ENCODE results near the gene C14orf119. TPM values are rescaled to one million over a fixed set of nuclear protein-coding genes. Genes with fewer than 3 reads are reported as not detected.

The C14orf119 gene
- total RNA-seq, 1 experiment from 2014 or later, result 57.1 TPM

GRCh38 chr14:23136566-23137133 lies 41.3 kb downstream of the C14orf119 start:
- no peak for DNase-seq (ENCODE audit: low read depth)
- in situ Hi-C loops (cut with HindIII; ENCODE audit: low pct_unique_long_range_greater_than_20kb, low sequenced_read_pairs), result no loop called here

- DNase-seq (ENCODE audit: low read depth), result no peak
- in situ Hi-C loops (cut with HindIII; ENCODE audit: low pct_unique_long_range_greater_than_20kb, low sequenced_read_pairs), result no loop called here
Observed at GRCh38 chr14:23137192-23137812, 42.0 kb downstream of the C14orf119 start.

DNA sequence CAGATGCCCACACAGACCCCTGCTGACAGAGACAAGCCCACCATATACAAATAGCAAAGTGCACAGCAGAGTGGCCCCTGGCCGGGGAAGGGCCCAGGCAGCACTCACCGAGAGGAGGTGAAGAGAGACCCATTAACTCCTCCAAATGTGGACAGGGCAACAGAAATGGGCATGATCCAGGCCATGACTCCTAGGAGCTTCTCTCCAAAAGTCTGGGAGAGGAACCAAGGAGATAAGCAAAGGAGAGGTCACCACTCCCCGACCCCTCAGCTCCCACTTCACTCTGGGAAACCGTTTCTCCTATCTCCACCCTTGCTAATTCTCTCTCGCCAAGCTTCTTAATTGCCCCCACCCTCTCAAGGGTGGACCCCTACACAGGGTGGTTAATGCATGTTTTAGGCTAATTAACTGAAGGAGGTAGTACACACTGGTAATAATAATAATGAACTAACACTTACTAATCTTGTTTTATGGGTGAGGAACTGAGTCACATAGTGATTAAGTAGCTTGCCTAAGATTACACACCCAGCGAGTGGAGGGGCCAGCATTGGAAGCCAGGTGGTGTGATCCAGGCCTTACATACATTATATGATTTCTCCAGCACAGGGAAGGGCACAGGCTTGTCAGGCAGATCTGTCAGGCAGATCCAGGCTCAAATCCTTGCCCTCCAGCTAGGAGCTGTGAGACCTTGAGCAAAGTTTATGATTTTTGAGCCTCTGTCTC lies 42.7 kb downstream of the C14orf119 start:
- in situ Hi-C loops (cut with HindIII; ENCODE audit: low pct_unique_long_range_greater_than_20kb, low sequenced_read_pairs), result no loop called here
- no peak for DNase-seq (ENCODE audit: low read depth)

GRCh38 chr14:23139874-23140273 lies 44.6 kb downstream of the C14orf119 start:
- in situ Hi-C loops (cut with HindIII; ENCODE audit: low pct_unique_long_range_greater_than_20kb, low sequenced_read_pairs), result no loop called here
- DNase-seq (ENCODE audit: low read depth), result no peak

GRCh38 chr14:23140371-23140770 lies 45.1 kb downstream of the C14orf119 start:
- in situ Hi-C loops (cut with HindIII; ENCODE audit: low pct_unique_long_range_greater_than_20kb, low sequenced_read_pairs), result no loop called here
- no peak for DNase-seq (ENCODE audit: low read depth)

- peak; percentile 12 for DNase-seq (ENCODE audit: low read depth)
- in situ Hi-C loops (cut with HindIII; ENCODE audit: low pct_unique_long_range_greater_than_20kb, low sequenced_read_pairs), result no loop called here
Observed at GRCh38 chr14:23141706-23142444, 46.6 kb downstream of the C14orf119 start.

DNA sequence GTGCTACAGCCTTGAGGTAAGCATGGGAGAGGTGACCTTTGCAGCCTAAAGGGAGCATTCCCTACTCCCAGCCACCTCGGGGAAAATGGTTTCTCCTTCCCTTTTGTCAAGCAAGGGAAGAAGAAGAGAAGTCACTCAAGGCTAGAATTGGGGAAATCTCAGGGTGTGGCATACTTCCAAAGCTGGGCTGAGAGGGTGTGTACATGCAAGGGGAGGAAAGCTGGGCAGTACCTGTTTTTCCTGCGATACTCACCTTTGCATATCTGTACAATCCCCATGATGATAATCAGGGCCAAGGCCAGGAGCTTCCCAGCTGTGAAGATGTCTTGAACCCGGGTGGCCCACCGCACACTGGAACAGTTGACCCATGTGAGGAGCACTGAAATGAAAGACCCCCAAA lies 47.5 kb downstream of the C14orf119 start:
- in situ Hi-C loops (cut with HindIII; ENCODE audit: low pct_unique_long_range_greater_than_20kb, low sequenced_read_pairs), result no loop called here
- no peak for DNase-seq (ENCODE audit: low read depth)

GRCh38 chr14:23143911-23144310 lies 48.6 kb downstream of the C14orf119 start:
- in situ Hi-C loops (cut with HindIII; ENCODE audit: low pct_unique_long_range_greater_than_20kb, low sequenced_read_pairs), result no loop called here
- no peak for DNase-seq (ENCODE audit: low read depth)

GRCh38 chr14:23145794-23146350 lies 50.6 kb downstream of the C14orf119 start:
- in situ Hi-C loops (cut with HindIII; ENCODE audit: low pct_unique_long_range_greater_than_20kb, low sequenced_read_pairs), result no loop called here
- DNase-seq (ENCODE audit: low read depth), result no peak

- in situ Hi-C loops (cut with HindIII; ENCODE audit: low pct_unique_long_range_greater_than_20kb, low sequenced_read_pairs), result no loop called here
- DNase-seq (ENCODE audit: low read depth), result no peak
Observed at GRCh38 chr14:23146351-23146910, 51.1 kb downstream of the C14orf119 start.

DNA sequence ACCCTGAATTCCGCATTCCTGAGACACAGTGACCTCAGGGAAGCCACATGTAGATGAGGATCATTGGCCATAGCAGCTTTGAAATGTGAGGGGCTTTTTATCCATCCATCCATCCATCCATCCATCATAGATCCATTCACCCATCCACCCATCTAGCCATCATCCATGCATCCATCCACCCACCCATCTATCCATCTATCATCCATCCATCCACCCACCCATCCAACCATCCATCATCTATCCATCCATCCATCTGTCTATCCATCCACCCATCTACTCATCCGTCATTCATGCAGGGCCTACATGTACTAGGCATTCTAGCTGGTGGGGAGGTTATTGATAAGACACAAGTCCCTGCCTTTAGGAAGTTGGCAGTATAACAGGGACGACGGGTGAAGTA lies 51.7 kb downstream of the C14orf119 start:
- in situ Hi-C loops (cut with HindIII; ENCODE audit: low pct_unique_long_range_greater_than_20kb, low sequenced_read_pairs), result no loop called here
- DNase-seq (ENCODE audit: low read depth), result no peak

DNA sequence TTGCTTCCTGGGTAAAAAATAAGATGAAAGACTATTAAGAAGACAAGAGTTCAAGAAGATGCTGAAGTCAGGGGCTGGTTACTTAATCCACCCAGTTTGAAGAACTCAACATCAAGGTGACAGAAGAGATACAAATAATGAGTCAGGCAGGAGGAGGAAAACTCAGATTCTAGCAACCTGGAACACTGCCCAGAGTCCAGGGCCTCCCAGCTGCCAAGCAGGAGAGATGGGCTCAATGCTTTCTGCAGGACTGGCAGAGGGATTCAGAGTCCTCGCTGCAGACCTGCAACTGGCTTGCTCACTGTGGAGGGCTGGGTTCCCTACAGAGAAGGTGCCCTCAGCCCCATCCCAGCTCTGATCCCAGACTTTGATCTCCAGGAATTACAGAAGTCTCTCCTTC lies 52.4 kb downstream of the C14orf119 start:
- in situ Hi-C loops (cut with HindIII; ENCODE audit: low pct_unique_long_range_greater_than_20kb, low sequenced_read_pairs), result no loop called here
- no peak for DNase-seq (ENCODE audit: low read depth)

- in situ Hi-C loops (cut with HindIII; ENCODE audit: low pct_unique_long_range_greater_than_20kb, low sequenced_read_pairs), result no loop called here
Observed at GRCh38 chr14:23148591-23149249, 53.4 kb downstream of the C14orf119 start.

GRCh38 chr14:23149745-23150144 lies 54.4 kb downstream of the C14orf119 start:
- in situ Hi-C loops (cut with HindIII; ENCODE audit: low pct_unique_long_range_greater_than_20kb, low sequenced_read_pairs), result no loop called here
- no peak for DNase-seq (ENCODE audit: low read depth)

More at GRCh38 chr14:23148591-23149249, 53.4 kb downstream of the C14orf119 start:
- DNase-seq (ENCODE audit: low read depth), result no peak

Measured in Caki2 (cell line).